H9 (cell line): ENCODE measurements around the gene RNF181. TPM values are rescaled to one million over a fixed set of nuclear protein-coding genes. Genes with fewer than 3 reads are reported as not detected.

Experiments used
- DNase-seq: peaks from one replicate; pipeline ENCODE4 v3.0.0-alpha.2; 2017
- H2AFZ ChIP-seq: one replicate; pipeline ENCODE4 v1.6.1; 2013; ENCODE audit warnings: mild to moderate bottlenecking, low read length, control low read depth, moderate library complexity
- H2AK5ac ChIP-seq: 2 replicates; pipeline ENCODE4 v1.6.1; 2013; ENCODE audit warnings: low read length, control low read depth, mixed read lengths; ENCODE audit not compliant: insufficient read length
- H2BK120ac ChIP-seq: one replicate; pipeline ENCODE4 v1.6.1; 2013; ENCODE audit warnings: low read depth, mild to moderate bottlenecking, low read length, control low read depth, inconsistent platforms; ENCODE audit not compliant: poor library complexity, severe bottlenecking
- H2BK12ac ChIP-seq: 2 replicates; pipeline ENCODE4 v1.6.1; 2013; ENCODE audit warnings: low read length, control low read depth, mixed read lengths, low read depth; ENCODE audit not compliant: insufficient read length
- H2BK15ac ChIP-seq: 2 replicates; pipeline ENCODE4 v1.6.1; 2013; ENCODE audit warnings: low read depth, low read length, control low read depth
- H2BK20ac ChIP-seq: one replicate; pipeline ENCODE4 v1.6.1; 2013; ENCODE audit warnings: low read depth, mild to moderate bottlenecking, low read length, control low read depth, inconsistent platforms; ENCODE audit not compliant: poor library complexity, severe bottlenecking
- H2BK5ac ChIP-seq: 2 replicates; pipeline ENCODE4 v1.6.1; 2013; ENCODE audit warnings: low read length, control low read depth, mixed read lengths; ENCODE audit not compliant: insufficient read length
- H3K14ac ChIP-seq: 2 replicates; pipeline ENCODE4 v1.6.1; 2013; ENCODE audit warnings: low read length, control low read depth; ENCODE audit not compliant: insufficient read depth
- H3K18ac ChIP-seq: 2 replicates; pipeline ENCODE4 v1.6.1; 2013; ENCODE audit warnings: low read depth, mild to moderate bottlenecking, mixed read lengths, low read length, control low read depth; ENCODE audit not compliant: insufficient read length
- H3K23ac ChIP-seq: 2 replicates; pipeline ENCODE4 v1.6.1; 2013; ENCODE audit warnings: low read length, control low read depth, mixed read lengths, low read depth; ENCODE audit not compliant: insufficient read length
- H3K23me2 ChIP-seq: 2 replicates; pipeline ENCODE4 v1.6.1; 2013; ENCODE audit warnings: low read depth, mild to moderate bottlenecking, mixed read lengths, low read length, control low read depth; ENCODE audit not compliant: insufficient read length, poor library complexity, severe bottlenecking
- H3K27ac ChIP-seq: 2 replicates; pipeline ENCODE4 v1.5.1; 2013; ENCODE audit warnings: low read length, control low read depth, mixed read lengths, low read depth; ENCODE audit not compliant: insufficient read length
- H3K27me3 ChIP-seq: 2 replicates; pipeline ENCODE4 v1.6.1; 2013; ENCODE audit warnings: low read length, control low read depth, inconsistent platforms; ENCODE audit not compliant: insufficient read depth
- H3K4ac ChIP-seq: 2 replicates; pipeline ENCODE4 v1.6.1; 2013; ENCODE audit warnings: low read depth, mild to moderate bottlenecking, control low read depth, inconsistent platforms, low read length, moderate library complexity
- H3K4me1 ChIP-seq: 2 replicates; pipeline ENCODE4 v1.6.1; 2013; ENCODE audit warnings: low read length, control low read depth, inconsistent platforms; ENCODE audit not compliant: insufficient read depth
- H3K4me2 ChIP-seq: 2 replicates; pipeline ENCODE4 v1.6.1; 2013; ENCODE audit warnings: low read length, control low read depth, mixed read lengths; ENCODE audit not compliant: insufficient read length, insufficient read depth
- H3K56ac ChIP-seq: 2 replicates; pipeline ENCODE4 v1.6.1; 2013; ENCODE audit warnings: low read depth, mild to moderate bottlenecking, mixed read lengths, low read length, control low read depth; ENCODE audit not compliant: insufficient read length
- H3K79me1 ChIP-seq: 2 replicates; pipeline ENCODE4 v1.6.1; 2013; ENCODE audit warnings: low read depth, mild to moderate bottlenecking, moderate library complexity, low read length, control low read depth, inconsistent platforms; ENCODE audit not compliant: insufficient read depth, poor library complexity, severe bottlenecking
- H3K79me2 ChIP-seq: 2 replicates; pipeline ENCODE4 v1.6.1; 2013; ENCODE audit warnings: low read length, control low read depth, inconsistent platforms; ENCODE audit not compliant: insufficient read depth
- H3K9ac ChIP-seq: 2 replicates; pipeline ENCODE4 v1.6.1; 2013; ENCODE audit warnings: low read length, control low read depth, mixed read lengths; ENCODE audit not compliant: insufficient read length; ENCODE audit errors: extremely low read depth
- H3K9me3 ChIP-seq: one replicate; pipeline ENCODE4 v1.6.1; 2013; ENCODE audit warnings: low read depth, low read length, inconsistent platforms; ENCODE audit not compliant: control insufficient read depth
- H3T11ph ChIP-seq: one replicate; pipeline ENCODE4 v1.6.1; 2013; ENCODE audit warnings: mild to moderate bottlenecking, low read length, control low read depth, inconsistent platforms
- H4K20me1 ChIP-seq: one replicate; pipeline ENCODE4 v1.6.1; 2013; ENCODE audit not compliant: control insufficient read depth, insufficient read length, insufficient read depth
- H4K5ac ChIP-seq: 2 replicates; pipeline ENCODE4 v1.6.1; 2013; ENCODE audit warnings: low read depth, mild to moderate bottlenecking, mixed read lengths, low read length, control low read depth; ENCODE audit not compliant: insufficient read length
- H4K8ac ChIP-seq: replicated peaks from 2 replicates; pipeline ENCODE4 v1.6.1; 2013; ENCODE audit warnings: low read length, control low read depth, mixed read lengths, low read depth; ENCODE audit not compliant: insufficient read length
- H4K91ac ChIP-seq: 2 replicates; pipeline ENCODE4 v1.6.1; 2013; ENCODE audit warnings: low read depth, mild to moderate bottlenecking, moderate library complexity, mixed read lengths, low read length, control low read depth; ENCODE audit not compliant: insufficient read length
- H3K27ac Mint-ChIP-seq, 3 experiments: 2 replicates in 2 of 3; 3 replicates in 1 of 3; pipeline ENCODE4 v1.8.0; 2020 to 2021; ENCODE audit warnings: mixed read lengths in 3 of 3, mild to moderate bottlenecking in 1 of 3, moderate library complexity in 1 of 3
- H3K27me3 Mint-ChIP-seq: 2 replicates; pipeline ENCODE4 v1.8.0; 2021; ENCODE audit warnings: low read depth, mild to moderate bottlenecking, moderate library complexity, mixed read lengths
- H3K36me3 Mint-ChIP-seq, 3 experiments: 2 replicates in 2 of 3; 3 replicates in 1 of 3; pipeline ENCODE4 v1.8.0; 2020 to 2021; ENCODE audit warnings: low read depth in 3 of 3, mixed read lengths in 3 of 3; ENCODE audit not compliant: insufficient read depth in 1 of 3
- H3K4me1 Mint-ChIP-seq, 2 experiments: 2 replicates each; pipeline ENCODE4 v1.8.0; 2020; ENCODE audit warnings: mixed read lengths in 2 of 2
- H3K4me3 Mint-ChIP-seq, 2 experiments: 2 replicates in 1 of 2; 3 replicates in 1 of 2; pipeline ENCODE4 v1.8.0; 2020 to 2021; ENCODE audit warnings: mild to moderate bottlenecking in 2 of 2, mixed read lengths in 2 of 2, moderate library complexity in 1 of 2
- H3K9me3 Mint-ChIP-seq, 2 experiments: 2 replicates in 1 of 2; 3 replicates in 1 of 2; pipeline ENCODE4 v1.8.0; 2020; ENCODE audit warnings: mild to moderate bottlenecking in 2 of 2, mixed read lengths in 2 of 2, moderate library complexity in 1 of 2
- WGBS: extraction: QIAGEN DNeasy Blood & Tissue Kit; methylation state at CpG from one replicate; pipeline ENCODE4 v1.1.7; 2013; ENCODE audit warnings: missing lambda C conversion rate, low lambda C conversion rate, mixed read lengths; ENCODE audit not compliant: insufficient read length; ENCODE audit errors: extremely low coverage; 5-methylcytosine and 5-hydroxymethylcytosine counted together
- total RNA-seq: library from RNA; stranded (reverse); gene quantifications from 2 replicates; pipeline ENCODE4 v1.2.1, GENCODE V29; 2021
- TF ChIP-seq, protein P1 (sequence below): fragments of 200-600 bp; sonication (generic); conservative IDR thresholded peaks from 3 replicates; pipeline ENCODE4 v1.8.0; 2021; ENCODE audit warnings: antibody characterized with exemption, mild to moderate bottlenecking

RNF181 gene
- total RNA-seq, 1 experiment from 2014 or later: 122 TPM

DNA sequence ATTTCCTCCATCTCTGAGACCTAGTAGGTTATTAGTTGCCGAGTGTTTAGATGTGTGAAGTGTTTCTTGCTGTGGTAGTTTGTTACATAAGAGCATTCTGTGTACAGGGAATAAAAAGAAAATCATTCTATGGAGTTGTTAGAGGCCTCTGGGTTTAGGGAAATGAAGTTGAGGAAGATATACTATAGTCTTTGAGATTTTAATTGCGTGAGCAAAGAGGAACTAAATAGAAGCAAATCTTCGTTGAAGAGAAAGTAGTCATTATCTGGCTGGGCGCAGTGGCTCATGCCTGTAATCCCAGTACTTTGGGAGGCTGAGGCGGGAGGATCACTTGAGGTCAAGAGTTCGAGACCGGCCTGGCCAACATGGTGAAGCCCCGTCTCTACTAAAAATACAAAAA is 39.5 kb downstream of the RNF181 start:
- Histone ChIP-seq H4K5ac (no peak overlapping the region), H3K27me3 (no peaks in the 10 kb centered on the region), H2AFZ (no peak overlapping the region), H3K79me1 (no peaks in the 10 kb centered on the region), H2BK20ac (no peak overlapping the region), H3K23ac (no peak overlapping the region), H3K23me2 (no peaks in the 10 kb centered on the region), H3K4me1 (no peaks in the 10 kb centered on the region), H2BK15ac (no peak overlapping the region), H2AK5ac (no peak overlapping the region), H2BK12ac (no peak overlapping the region), H4K20me1 (no peaks in the 10 kb centered on the region), H3K9ac (no peak overlapping the region), H3K9me3 (no peaks in the 10 kb centered on the region), H3K4me2 (no peak overlapping the region), H2BK120ac (no peak overlapping the region), H3K4ac (no peak overlapping the region), H3K79me2 (no peaks in the 10 kb centered on the region), H3K27ac (no peak overlapping the region), H3K56ac (no peak overlapping the region), H2BK5ac (no peak overlapping the region), H4K8ac (no peak overlapping the region), H4K91ac (no peak overlapping the region), H3T11ph (no peak overlapping the region), H3K18ac (no peak overlapping the region), H3K14ac (no peak overlapping the region)
- TF ChIP-seq, protein P1, sequence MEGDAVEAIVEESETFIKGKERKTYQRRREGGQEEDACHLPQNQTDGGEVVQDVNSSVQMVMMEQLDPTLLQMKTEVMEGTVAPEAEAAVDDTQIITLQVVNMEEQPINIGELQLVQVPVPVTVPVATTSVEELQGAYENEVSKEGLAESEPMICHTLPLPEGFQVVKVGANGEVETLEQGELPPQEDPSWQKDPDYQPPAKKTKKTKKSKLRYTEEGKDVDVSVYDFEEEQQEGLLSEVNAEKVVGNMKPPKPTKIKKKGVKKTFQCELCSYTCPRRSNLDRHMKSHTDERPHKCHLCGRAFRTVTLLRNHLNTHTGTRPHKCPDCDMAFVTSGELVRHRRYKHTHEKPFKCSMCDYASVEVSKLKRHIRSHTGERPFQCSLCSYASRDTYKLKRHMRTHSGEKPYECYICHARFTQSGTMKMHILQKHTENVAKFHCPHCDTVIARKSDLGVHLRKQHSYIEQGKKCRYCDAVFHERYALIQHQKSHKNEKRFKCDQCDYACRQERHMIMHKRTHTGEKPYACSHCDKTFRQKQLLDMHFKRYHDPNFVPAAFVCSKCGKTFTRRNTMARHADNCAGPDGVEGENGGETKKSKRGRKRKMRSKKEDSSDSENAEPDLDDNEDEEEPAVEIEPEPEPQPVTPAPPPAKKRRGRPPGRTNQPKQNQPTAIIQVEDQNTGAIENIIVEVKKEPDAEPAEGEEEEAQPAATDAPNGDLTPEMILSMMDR: no peak
- DNase-seq: no peak
- Mint-ChIP-seq H3K4me3 (no peak overlapping the region), H3K9me3 (no peaks in the 10 kb centered on the region), H3K27me3 (no peaks in the 10 kb centered on the region), H3K36me3 (peaks cover 58 to 87% (median 81%) of the 10 kb centered on the region in 3 experiments), H3K4me1 (no peaks in the 10 kb centered on the region), H3K27ac (no peak overlapping the region)
- WGBS: no CpG with 5 or more reads among the region's 8 CpGs
